ENCODE results near the gene MAPKAP1.

GRCh38 chr9:125746774-125747052 is 39.7 kb upstream of the MAPKAP1 start:
- no peak for TF ChIP-seq POLR2A (IDR thresholded peaks at IDR 0.05)
- TF ChIP-seq, protein P1, sequence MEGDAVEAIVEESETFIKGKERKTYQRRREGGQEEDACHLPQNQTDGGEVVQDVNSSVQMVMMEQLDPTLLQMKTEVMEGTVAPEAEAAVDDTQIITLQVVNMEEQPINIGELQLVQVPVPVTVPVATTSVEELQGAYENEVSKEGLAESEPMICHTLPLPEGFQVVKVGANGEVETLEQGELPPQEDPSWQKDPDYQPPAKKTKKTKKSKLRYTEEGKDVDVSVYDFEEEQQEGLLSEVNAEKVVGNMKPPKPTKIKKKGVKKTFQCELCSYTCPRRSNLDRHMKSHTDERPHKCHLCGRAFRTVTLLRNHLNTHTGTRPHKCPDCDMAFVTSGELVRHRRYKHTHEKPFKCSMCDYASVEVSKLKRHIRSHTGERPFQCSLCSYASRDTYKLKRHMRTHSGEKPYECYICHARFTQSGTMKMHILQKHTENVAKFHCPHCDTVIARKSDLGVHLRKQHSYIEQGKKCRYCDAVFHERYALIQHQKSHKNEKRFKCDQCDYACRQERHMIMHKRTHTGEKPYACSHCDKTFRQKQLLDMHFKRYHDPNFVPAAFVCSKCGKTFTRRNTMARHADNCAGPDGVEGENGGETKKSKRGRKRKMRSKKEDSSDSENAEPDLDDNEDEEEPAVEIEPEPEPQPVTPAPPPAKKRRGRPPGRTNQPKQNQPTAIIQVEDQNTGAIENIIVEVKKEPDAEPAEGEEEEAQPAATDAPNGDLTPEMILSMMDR (IDR thresholded peaks at IDR 0.05), result no peak

Data from Peyer's patch (tissue), 4 donors.